Suprapubic skin (tissue), 3 donors: ENCODE data around the gene UGT1A7.

ENCODE experiments used
- CTCF ChIP-seq, 2 donors: fragments of 200-600 bp in 1 of 2; fragments of 450-650 bp in 1 of 2; sonication (generic) in 1 of 2; IDR thresholded peaks; one replicate each; pipeline ENCODE4 v1.5.1; 2016 to 2019; ENCODE audit warnings: antibody characterized with exemption in 2 of 2, mild to moderate bottlenecking in 1 of 2, moderate library complexity in 1 of 2
- POLR2A ChIP-seq, 2 donors: fragments of 450-650 bp; IDR thresholded peaks; one replicate each; pipeline ENCODE4 v1.6.1; 2017; ENCODE audit warnings: antibody characterized with exemption in 2 of 2, mild to moderate bottlenecking in 2 of 2, moderate library complexity in 2 of 2

- TF ChIP-seq CTCF (IDR thresholded peaks at IDR 0.05): no peak
- TF ChIP-seq POLR2A (IDR thresholded peaks at IDR 0.05): no peak
These were observed 17.0 kb downstream of the UGT1A7 start for GRCh38 chr2:233698740-233699139.
